Endometrium (tissue), 2 donors: Measurements from ENCODE around the gene MCAT.
"Not testable (repeated sequence)": the region's sequence is repeated elsewhere in the genome, so short reads cannot be mapped to it uniquely, and the experiment has no call there.

ENCODE experiments used
- FAIRE-seq: peaks from 2 replicates; lab custom pipeline; 2012; peaks lifted over from hg19 to GRCh38; lab: Jason Lieb, UNC
- donor health status: control.
- donor health status: control.

MCAT gene

GRCh38 chr22:43126501-43127165 lies 16.6 kb downstream of the MCAT start:
- no peak for FAIRE-seq

- no peak for FAIRE-seq
Observed at GRCh38 chr22:43118953-43119458, 24.2 kb downstream of the MCAT start.

- no peak for FAIRE-seq
Observed at GRCh38 chr22:43118024-43118849, 25.0 kb downstream of the MCAT start.

- FAIRE-seq: no peak
Observed at GRCh38 chr22:43116932-43117331, 26.3 kb downstream of the MCAT start.

GRCh38 chr22:43114958-43115357 lies 28.2 kb downstream of the MCAT start:
- FAIRE-seq: no peak

GRCh38 chr22:43113526-43114251 lies 29.5 kb downstream of the MCAT start:
- FAIRE-seq: no peak

- no peak for FAIRE-seq
Observed at GRCh38 chr22:43110927-43111623, 32.1 kb downstream of the MCAT start.

GRCh38 chr22:43110444-43110926 lies 32.7 kb downstream of the MCAT start, which contains the start of gene BIK:
BIK (plus strand) TSS chr22:43110750; CDS start chr22:43124023, 13,273 bp downstream.
- no peak for FAIRE-seq

- no peak for FAIRE-seq
Observed at GRCh38 chr22:43109921-43110443, 33.2 kb downstream of the MCAT start.

- FAIRE-seq: no peak
Observed at GRCh38 chr22:43109511-43109910, 33.7 kb downstream of the MCAT start.

- FAIRE-seq: no peak
Observed at GRCh38 chr22:43106302-43106701, 36.9 kb downstream of the MCAT start.

- FAIRE-seq: not testable (repeated sequence)
Observed at GRCh38 chr22:43104950-43105349, 38.2 kb downstream of the MCAT start.

- not testable (repeated sequence) for FAIRE-seq
Observed at GRCh38 chr22:43104056-43104625, 39.1 kb downstream of the MCAT start.

GRCh38 chr22:43101306-43101705 lies 41.9 kb downstream of the MCAT start:
- no peak for FAIRE-seq

- FAIRE-seq: no peak
Observed at GRCh38 chr22:43100225-43100624, 43.0 kb downstream of the MCAT start.

GRCh38 chr22:43099095-43099494 lies 44.1 kb downstream of the MCAT start:
- FAIRE-seq: no peak

GRCh38 chr22:43098356-43098755 lies 44.8 kb downstream of the MCAT start:
- no peak for FAIRE-seq

GRCh38 chr22:43096420-43096819 lies 46.8 kb downstream of the MCAT start:
- no peak for FAIRE-seq

- no peak for FAIRE-seq
Observed at GRCh38 chr22:43094551-43094950, 48.6 kb downstream of the MCAT start.

- no peak for FAIRE-seq
Observed at GRCh38 chr22:43094085-43094484, 49.1 kb downstream of the MCAT start.

GRCh38 chr22:43092085-43092484 lies 51.1 kb downstream of the MCAT start:
- FAIRE-seq: no peak
